PFSK-1 (cell line): Measurements from ENCODE around the gene FAM120B.

Experiments
- FOXP2 ChIP-seq: optimal IDR thresholded peaks from 2 replicates; pipeline ENCODE3; 2011; ENCODE audit warnings: borderline replicate concordance, control low read depth, inconsistent platforms; ENCODE audit not compliant: insufficient read depth; ENCODE audit errors: extremely low read length, extremely low read depth
- POLR2AphosphoS5 ChIP-seq: IDR thresholded peaks from 2 replicates; pipeline ENCODE4 v1.6.1; 2012; ENCODE audit warnings: low read depth, mild to moderate bottlenecking, control low read depth, low read length, moderate library complexity
- SIN3A ChIP-seq: IDR thresholded peaks from 2 replicates; pipeline ENCODE4 v1.6.1; 2012; ENCODE audit warnings: mild to moderate bottlenecking, low read length, moderate library complexity, borderline replicate concordance; ENCODE audit not compliant: insufficient read depth
- TAF1 ChIP-seq: IDR thresholded peaks from 2 replicates; pipeline ENCODE4 v1.6.1; 2012; ENCODE audit warnings: low read length, control low read depth, borderline replicate concordance; ENCODE audit not compliant: insufficient read depth
- TF ChIP-seq, protein P1 (sequence below), 2 experiments: IDR thresholded peaks; 2 replicates each; pipeline versions ENCODE4 v1.6.1 to v1.8.0; 2011 to 2012; ENCODE audit warnings: low read depth in 2 of 2, low read length in 2 of 2, control low read depth in 1 of 2, inconsistent platforms in 1 of 2, mild to moderate bottlenecking in 1 of 2, moderate library complexity in 1 of 2; ENCODE audit not compliant: insufficient read depth in 1 of 2

DNA sequence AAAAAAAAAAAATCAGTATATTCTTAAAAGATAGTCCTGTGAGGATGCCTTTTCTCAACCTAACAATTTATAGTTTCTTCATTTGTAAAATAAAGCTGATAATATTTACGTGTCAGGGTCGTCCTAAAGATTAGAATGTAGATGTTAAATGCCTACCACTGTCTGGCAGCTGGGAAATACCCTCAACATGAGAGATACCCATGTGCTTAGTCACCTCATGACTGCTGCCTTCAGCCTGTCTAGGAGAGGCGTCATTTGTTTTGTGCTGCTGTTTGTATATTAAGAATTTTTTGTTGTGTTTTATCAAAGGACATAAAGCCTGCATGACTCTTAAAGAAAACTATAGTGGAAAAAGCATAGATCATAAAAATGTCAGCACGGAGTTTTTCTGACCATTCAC lies 9.5 kb downstream of the FAM120B start:
- TF ChIP-seq POLR2AphosphoS5: no peak
- TF ChIP-seq, protein P1, sequence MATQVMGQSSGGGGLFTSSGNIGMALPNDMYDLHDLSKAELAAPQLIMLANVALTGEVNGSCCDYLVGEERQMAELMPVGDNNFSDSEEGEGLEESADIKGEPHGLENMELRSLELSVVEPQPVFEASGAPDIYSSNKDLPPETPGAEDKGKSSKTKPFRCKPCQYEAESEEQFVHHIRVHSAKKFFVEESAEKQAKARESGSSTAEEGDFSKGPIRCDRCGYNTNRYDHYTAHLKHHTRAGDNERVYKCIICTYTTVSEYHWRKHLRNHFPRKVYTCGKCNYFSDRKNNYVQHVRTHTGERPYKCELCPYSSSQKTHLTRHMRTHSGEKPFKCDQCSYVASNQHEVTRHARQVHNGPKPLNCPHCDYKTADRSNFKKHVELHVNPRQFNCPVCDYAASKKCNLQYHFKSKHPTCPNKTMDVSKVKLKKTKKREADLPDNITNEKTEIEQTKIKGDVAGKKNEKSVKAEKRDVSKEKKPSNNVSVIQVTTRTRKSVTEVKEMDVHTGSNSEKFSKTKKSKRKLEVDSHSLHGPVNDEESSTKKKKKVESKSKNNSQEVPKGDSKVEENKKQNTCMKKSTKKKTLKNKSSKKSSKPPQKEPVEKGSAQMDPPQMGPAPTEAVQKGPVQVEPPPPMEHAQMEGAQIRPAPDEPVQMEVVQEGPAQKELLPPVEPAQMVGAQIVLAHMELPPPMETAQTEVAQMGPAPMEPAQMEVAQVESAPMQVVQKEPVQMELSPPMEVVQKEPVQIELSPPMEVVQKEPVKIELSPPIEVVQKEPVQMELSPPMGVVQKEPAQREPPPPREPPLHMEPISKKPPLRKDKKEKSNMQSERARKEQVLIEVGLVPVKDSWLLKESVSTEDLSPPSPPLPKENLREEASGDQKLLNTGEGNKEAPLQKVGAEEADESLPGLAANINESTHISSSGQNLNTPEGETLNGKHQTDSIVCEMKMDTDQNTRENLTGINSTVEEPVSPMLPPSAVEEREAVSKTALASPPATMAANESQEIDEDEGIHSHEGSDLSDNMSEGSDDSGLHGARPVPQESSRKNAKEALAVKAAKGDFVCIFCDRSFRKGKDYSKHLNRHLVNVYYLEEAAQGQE (IDR thresholded peaks at IDR 0.05; ENCODE audit: insufficient read depth in 1 of 2, low read depth in 2 of 2, low read length in 2 of 2): no peak
- TF ChIP-seq TAF1: no peak
- TF ChIP-seq SIN3A: no peak
- no peak for TF ChIP-seq FOXP2
